GM21447 (cell line): ENCODE data around the gene JAZF1.
A peak's percentile ranks its signal among the peaks of the same experiment; 100 is the strongest.
"Not testable (repeated sequence)": the region's sequence is repeated elsewhere in the genome, so short reads cannot be mapped to it uniquely, and the experiment has no call there.

Source experiments
- ATAC-seq: cut with Tn5 transposase; IDR thresholded peaks from one replicate; pipeline ENCODE4 v1.9.1; 2021; ENCODE audit not compliant: unreplicated experiment

Gene JAZF1

GRCh38 chr7:27948861-27949260 lies 231.7 kb downstream of the JAZF1 start:
- ATAC-seq, result no peak

- no peak for ATAC-seq
Observed at GRCh38 chr7:27947586-27948278, 232.9 kb downstream of the JAZF1 start.

- no peak for ATAC-seq
Observed at GRCh38 chr7:27946351-27946750, 234.2 kb downstream of the JAZF1 start.

GRCh38 chr7:27945058-27945795 lies 235.4 kb downstream of the JAZF1 start:
- no peak for ATAC-seq

- ATAC-seq, result no peak
Observed at GRCh38 chr7:27944643-27945042, 236.0 kb downstream of the JAZF1 start.

GRCh38 chr7:27943241-27943640 lies 237.4 kb downstream of the JAZF1 start:
- ATAC-seq, result no peak

- no peak for ATAC-seq
Observed at GRCh38 chr7:27942711-27943110, 237.9 kb downstream of the JAZF1 start.

GRCh38 chr7:27941522-27941921 lies 239.1 kb downstream of the JAZF1 start:
- no peak for ATAC-seq

GRCh38 chr7:27940341-27940740 lies 240.3 kb downstream of the JAZF1 start:
- ATAC-seq, result no peak

- ATAC-seq, result no peak
Observed at GRCh38 chr7:27939893-27940292, 240.7 kb downstream of the JAZF1 start.

- no peak for ATAC-seq
Observed at GRCh38 chr7:27936768-27937102, 243.9 kb downstream of the JAZF1 start.

GRCh38 chr7:27936047-27936767 lies 244.4 kb downstream of the JAZF1 start:
- ATAC-seq, result no peak

GRCh38 chr7:27933671-27934565 lies 246.7 kb downstream of the JAZF1 start:
- ATAC-seq, result no peak

- no peak for ATAC-seq
Observed at GRCh38 chr7:27930910-27931476, 249.6 kb downstream of the JAZF1 start.

- ATAC-seq, result no peak
Observed at GRCh38 chr7:27929127-27929526, 251.5 kb downstream of the JAZF1 start.

- no peak for ATAC-seq
Observed at GRCh38 chr7:27928001-27928400, 252.6 kb downstream of the JAZF1 start.

- ATAC-seq, result peak; percentile 55
Observed at GRCh38 chr7:27925573-27926201, 254.9 kb downstream of the JAZF1 start.

GRCh38 chr7:27923642-27923980 lies 257.0 kb downstream of the JAZF1 start:
- ATAC-seq, result no peak

- no peak for ATAC-seq
Observed at GRCh38 chr7:27922907-27923641, 257.5 kb downstream of the JAZF1 start.

GRCh38 chr7:27922389-27922788 lies 258.2 kb downstream of the JAZF1 start:
- ATAC-seq, result not testable (repeated sequence)
